Rectal smooth muscle tissue (tissue), 1 donor: ENCODE measurements around the gene LAMA3.

Source experiments
- H3K27ac ChIP-seq: one replicate; pipeline ENCODE4 v1.7.0; 2013; ENCODE audit warnings: low read depth, low read length, inconsistent platforms
- H3K27me3 ChIP-seq: one replicate; pipeline ENCODE4 v1.7.0; 2013; ENCODE audit warnings: low read length; ENCODE audit not compliant: control insufficient read depth, insufficient read depth
- H3K36me3 ChIP-seq: one replicate; pipeline ENCODE4 v1.7.0; 2013; ENCODE audit warnings: low read length; ENCODE audit not compliant: control insufficient read depth, insufficient read depth
- H3K4me1 ChIP-seq: one replicate; pipeline ENCODE4 v1.7.0; 2013; ENCODE audit warnings: low read length; ENCODE audit not compliant: control insufficient read depth, insufficient read depth
- H3K4me3 ChIP-seq: one replicate; pipeline ENCODE4 v1.7.0; 2013; ENCODE audit warnings: low read length
- H3K9ac ChIP-seq: one replicate; pipeline ENCODE4 v1.7.0; 2013; ENCODE audit warnings: low read length

The LAMA3 gene

GRCh38 chr18:23949863-23950262 lies 260.6 kb downstream of the LAMA3 start:
- Histone ChIP-seq H3K36me3 (no peaks in the 10 kb centered on the region), H3K27ac (no peak overlapping the region), H3K9ac (no peak overlapping the region), H3K4me1 (no peaks in the 10 kb centered on the region), H3K27me3 (no peaks in the 10 kb centered on the region), H3K4me3 (no peak overlapping the region)

GRCh38 chr18:23950644-23951043 lies 261.4 kb downstream of the LAMA3 start:
- no peaks in the 10 kb centered on the region for H3K4me1 ChIP-seq
- H3K27me3 ChIP-seq = no peaks in the 10 kb centered on the region
- no peak overlapping the region for H3K9ac ChIP-seq
- no peaks in the 10 kb centered on the region for H3K36me3 ChIP-seq
- H3K27ac ChIP-seq = no peak overlapping the region
- no peak overlapping the region for H3K4me3 ChIP-seq

- Histone ChIP-seq H3K27ac (no peak overlapping the region), H3K36me3 (no peaks in the 10 kb centered on the region), H3K4me1 (no peaks in the 10 kb centered on the region), H3K9ac (no peak overlapping the region), H3K4me3 (no peak overlapping the region), H3K27me3 (no peaks in the 10 kb centered on the region)
These were observed 262.0 kb downstream of the LAMA3 start for GRCh38 chr18:23951206-23951605.

GRCh38 chr18:23953984-23954383 lies 264.7 kb downstream of the LAMA3 start:
- Histone ChIP-seq H3K36me3 (no peaks in the 10 kb centered on the region), H3K4me1 (peaks cover 5% of the 10 kb centered on the region), H3K27me3 (no peaks in the 10 kb centered on the region), H3K4me3 (no peak overlapping the region), H3K9ac (no peak overlapping the region), H3K27ac (no peak overlapping the region)

- Histone ChIP-seq H3K4me1 (peaks cover 8% of the 10 kb centered on the region), H3K27me3 (no peaks in the 10 kb centered on the region), H3K27ac (no peak overlapping the region), H3K36me3 (no peaks in the 10 kb centered on the region), H3K4me3 (no peak overlapping the region), H3K9ac (no peak overlapping the region)
These were observed 267.2 kb downstream of the LAMA3 start for GRCh38 chr18:23956483-23956882.

- Histone ChIP-seq H3K4me1 (peaks cover 8% of the 10 kb centered on the region), H3K36me3 (no peaks in the 10 kb centered on the region), H3K9ac (no peak overlapping the region), H3K4me3 (no peak overlapping the region), H3K27ac (peak overlapping the region; percentile 54), H3K27me3 (no peaks in the 10 kb centered on the region)
These were observed 268.8 kb downstream of the LAMA3 start for GRCh38 chr18:23958036-23958435.

- H3K9ac ChIP-seq = no peak overlapping the region
- no peaks in the 10 kb centered on the region for H3K36me3 ChIP-seq
- H3K4me1 ChIP-seq = peaks cover 9% of the 10 kb centered on the region
- H3K27me3 ChIP-seq = no peaks in the 10 kb centered on the region
- no peak overlapping the region for H3K4me3 ChIP-seq
- no peak overlapping the region for H3K27ac ChIP-seq
These were observed 274.4 kb downstream of the LAMA3 start for GRCh38 chr18:23963443-23964165.

- no peaks in the 10 kb centered on the region for H3K36me3 ChIP-seq
- H3K27me3 ChIP-seq = no peaks in the 10 kb centered on the region
- H3K27ac ChIP-seq = no peak overlapping the region
- H3K4me1 ChIP-seq = peaks cover 3% of the 10 kb centered on the region
- no peak overlapping the region for H3K9ac ChIP-seq
- peak overlapping the region; percentile 33 for H3K4me3 ChIP-seq
These were observed 275.3 kb downstream of the LAMA3 start for GRCh38 chr18:23964282-23965238.

GRCh38 chr18:23966909-23967308 lies 277.7 kb downstream of the LAMA3 start:
- peaks cover 3% of the 10 kb centered on the region for H3K4me1 ChIP-seq
- H3K27me3 ChIP-seq = no peaks in the 10 kb centered on the region
- no peak overlapping the region for H3K9ac ChIP-seq
- H3K4me3 ChIP-seq = no peak overlapping the region
- H3K27ac ChIP-seq = no peak overlapping the region
- no peaks in the 10 kb centered on the region for H3K36me3 ChIP-seq

GRCh38 chr18:23967321-23968089 lies 278.3 kb downstream of the LAMA3 start:
- Histone ChIP-seq H3K27ac (no peak overlapping the region), H3K36me3 (no peaks in the 10 kb centered on the region), H3K9ac (no peak overlapping the region), H3K4me1 (peaks cover 3% of the 10 kb centered on the region), H3K27me3 (no peaks in the 10 kb centered on the region), H3K4me3 (no peak overlapping the region)

GRCh38 chr18:23968638-23969604 lies 279.7 kb downstream of the LAMA3 start:
- Histone ChIP-seq H3K4me1 (peaks cover 3% of the 10 kb centered on the region), H3K27ac (no peak overlapping the region), H3K36me3 (no peaks in the 10 kb centered on the region), H3K9ac (no peak overlapping the region), H3K4me3 (no peak overlapping the region), H3K27me3 (no peaks in the 10 kb centered on the region)
